Activated T-cell treated with anti-CD3 and anti-CD28 coated beads, Interleukin-2, amount 50 U/mL, for 72 hours (primary cell): ENCODE results near the gene SPNS3. TPM values are rescaled to one million over a fixed set of nuclear protein-coding genes. Genes with fewer than 3 reads are reported as not detected.
A peak's percentile ranks its signal among the peaks of the same experiment; 100 is the strongest.

Experiments used
- ATAC-seq, 2 donors: fragments of 150-1000 bp; cut with Tn5 transposase; replicated peaks in 1 of 2; 2 replicates each; pipeline ENCODE4 v1.10.0; 2021; ENCODE audit warnings: moderate library complexity in 2 of 2, mild to moderate bottlenecking in 1 of 2
- DNase-seq, 2 donors: peaks; one replicate each; pipeline ENCODE4 v3.0.0; 2021 to 2022; ENCODE audit warnings: mixed read lengths in 1 of 2
- H3K27ac Mint-ChIP-seq: one replicate; pipeline ENCODE4 v1.8.0; 2022; ENCODE audit warnings: mild to moderate bottlenecking, moderate library complexity, mixed read lengths
- H3K27me3 Mint-ChIP-seq: one replicate; pipeline ENCODE4 v1.8.0; 2022; ENCODE audit warnings: low read depth, mixed read lengths
- H3K36me3 Mint-ChIP-seq, 2 donors: one replicate each; pipeline ENCODE4 v1.8.0; 2022; ENCODE audit warnings: mixed read lengths in 2 of 2, mild to moderate bottlenecking in 1 of 2; ENCODE audit not compliant: insufficient read depth in 2 of 2
- H3K4me1 Mint-ChIP-seq: one replicate; pipeline ENCODE4 v1.8.0; 2022; ENCODE audit warnings: low read depth, mixed read lengths
- H3K4me3 Mint-ChIP-seq, 2 donors: one replicate each; pipeline ENCODE4 v1.8.0; 2022; ENCODE audit warnings: mild to moderate bottlenecking in 2 of 2, mixed read lengths in 2 of 2, moderate library complexity in 2 of 2
- H3K9me3 Mint-ChIP-seq, 2 donors: one replicate each; pipeline ENCODE4 v1.8.0; 2022; ENCODE audit warnings: mixed read lengths in 2 of 2
- total RNA-seq, 2 donors: library from RNA; stranded (reverse); gene quantifications; one replicate each; pipeline ENCODE4 v1.2.3, GENCODE V29; 2022

The SPNS3 gene
- total RNA-seq, 2 donors from 2014 or later = 42.1 to 44.9 TPM

GRCh38 chr17:4479982-4480751 is 46.4 kb downstream of the SPNS3 start:
- Mint-ChIP-seq H3K9me3 (no peaks in the 10 kb centered on the region), H3K4me1 (peaks cover 39% of the 10 kb centered on the region), H3K27ac (no peak overlapping the region), H3K36me3 (no peaks in the 10 kb centered on the region), H3K4me3 (no peak overlapping the region), H3K27me3 (no peaks in the 10 kb centered on the region)
- no peak for ATAC-seq
- DNase-seq = no peak

GRCh38 chr17:4480929-4481898 is 47.5 kb downstream of the SPNS3 start:
- H3K4me1 Mint-ChIP-seq = peaks cover 50% of the 10 kb centered on the region
- H3K4me3 Mint-ChIP-seq = peak overlapping the region; percentile 74 to 75
- H3K9me3 Mint-ChIP-seq = no peaks in the 10 kb centered on the region
- H3K36me3 Mint-ChIP-seq = no peaks in the 10 kb centered on the region
- peak; percentile 78 to 85 for ATAC-seq
- H3K27ac Mint-ChIP-seq = peak overlapping the region; percentile 93
- H3K27me3 Mint-ChIP-seq = no peaks in the 10 kb centered on the region
- DNase-seq = peak; percentile 55 to 60

GRCh38 chr17:4482338-4483011 is 48.7 kb downstream of the SPNS3 start:
- Mint-ChIP-seq H3K36me3 (no peaks in the 10 kb centered on the region), H3K4me3 (peak overlapping the region in 1 of 2 donors; percentile 12), H3K27me3 (no peaks in the 10 kb centered on the region), H3K9me3 (no peaks in the 10 kb centered on the region), H3K27ac (no peak overlapping the region), H3K4me1 (peaks cover 50% of the 10 kb centered on the region)
- ATAC-seq (no peak), DNase-seq (no peak)

- Mint-ChIP-seq H3K4me1 (peaks cover 48% of the 10 kb centered on the region), H3K4me3 (no peak overlapping the region), H3K36me3 (no peaks in the 10 kb centered on the region), H3K27ac (no peak overlapping the region), H3K27me3 (no peaks in the 10 kb centered on the region), H3K9me3 (no peaks in the 10 kb centered on the region)
- ATAC-seq = no peak
- no peak for DNase-seq
Measured at GRCh38 chr17:4483012-4483840, 49.5 kb downstream of the SPNS3 start.

GRCh38 chr17:4485676-4486646 is 52.2 kb downstream of the SPNS3 start:
- H3K4me3 Mint-ChIP-seq = peak overlapping the region; percentile 87 to 93
- H3K9me3 Mint-ChIP-seq = no peaks in the 10 kb centered on the region
- DNase-seq (peak; percentile 59), ATAC-seq (peak; percentile 85 to 94)
- H3K27me3 Mint-ChIP-seq = no peaks in the 10 kb centered on the region
- H3K27ac Mint-ChIP-seq = peak overlapping the region; percentile 25
- H3K4me1 Mint-ChIP-seq = peaks cover 40% of the 10 kb centered on the region
- no peaks in the 10 kb centered on the region for H3K36me3 Mint-ChIP-seq

GRCh38 chr17:4487296-4487695 is 53.6 kb downstream of the SPNS3 start:
- ATAC-seq (no peak), DNase-seq (no peak)
- Mint-ChIP-seq H3K36me3 (no peaks in the 10 kb centered on the region), H3K27ac (no peak overlapping the region), H3K4me1 (peaks cover 26% of the 10 kb centered on the region), H3K4me3 (no peak overlapping the region), H3K27me3 (no peaks in the 10 kb centered on the region), H3K9me3 (no peaks in the 10 kb centered on the region)

- H3K4me3 Mint-ChIP-seq = no peak overlapping the region
- H3K9me3 Mint-ChIP-seq = no peaks in the 10 kb centered on the region
- ATAC-seq (no peak), DNase-seq (no peak)
- H3K36me3 Mint-ChIP-seq = no peaks in the 10 kb centered on the region
- no peak overlapping the region for H3K27ac Mint-ChIP-seq
- peaks cover 33% of the 10 kb centered on the region for H3K4me1 Mint-ChIP-seq
- H3K27me3 Mint-ChIP-seq = no peaks in the 10 kb centered on the region
Measured at GRCh38 chr17:4487820-4488716, 54.3 kb downstream of the SPNS3 start.

GRCh38 chr17:4488989-4489595 is 55.4 kb downstream of the SPNS3 start:
- Mint-ChIP-seq H3K27ac (no peak overlapping the region), H3K4me3 (no peak overlapping the region), H3K9me3 (no peaks in the 10 kb centered on the region)

GRCh38 chr17:4490109-4490591 is 56.4 kb downstream of the SPNS3 start:
- H3K4me1 Mint-ChIP-seq = peaks cover 28% of the 10 kb centered on the region
- H3K27me3 Mint-ChIP-seq = no peaks in the 10 kb centered on the region
- H3K9me3 Mint-ChIP-seq = no peaks in the 10 kb centered on the region
- H3K27ac Mint-ChIP-seq = no peak overlapping the region
- no peaks in the 10 kb centered on the region for H3K36me3 Mint-ChIP-seq
- no peak for ATAC-seq
- no peak overlapping the region for H3K4me3 Mint-ChIP-seq
- DNase-seq = no peak

More at GRCh38 chr17:4488989-4489595, 55.4 kb downstream of the SPNS3 start:
- Mint-ChIP-seq H3K27me3 (no peaks in the 10 kb centered on the region), H3K4me1 (peaks cover 32% of the 10 kb centered on the region), H3K36me3 (no peaks in the 10 kb centered on the region)
- no peak for ATAC-seq
- DNase-seq = no peak

GRCh38 chr17:4490637-4491061 is 56.9 kb downstream of the SPNS3 start:
- Mint-ChIP-seq H3K4me3 (no peak overlapping the region), H3K4me1 (peaks cover 23% of the 10 kb centered on the region), H3K27ac (no peak overlapping the region), H3K27me3 (no peaks in the 10 kb centered on the region), H3K9me3 (no peaks in the 10 kb centered on the region), H3K36me3 (no peaks in the 10 kb centered on the region)
- ATAC-seq = no peak
- no peak for DNase-seq
